HG03064 (cell line): ENCODE results near the gene COL6A5.
"Not testable (repeated sequence)": the region's sequence is repeated elsewhere in the genome, so short reads cannot be mapped to it uniquely, and the experiment has no call there.

ENCODE experiments used
- ATAC-seq: cut with Tn5 transposase; IDR thresholded peaks from one replicate; pipeline ENCODE4 v1.9.1; 2021; ENCODE audit warnings: low read depth; ENCODE audit not compliant: unreplicated experiment

COL6A5 gene

DNA sequence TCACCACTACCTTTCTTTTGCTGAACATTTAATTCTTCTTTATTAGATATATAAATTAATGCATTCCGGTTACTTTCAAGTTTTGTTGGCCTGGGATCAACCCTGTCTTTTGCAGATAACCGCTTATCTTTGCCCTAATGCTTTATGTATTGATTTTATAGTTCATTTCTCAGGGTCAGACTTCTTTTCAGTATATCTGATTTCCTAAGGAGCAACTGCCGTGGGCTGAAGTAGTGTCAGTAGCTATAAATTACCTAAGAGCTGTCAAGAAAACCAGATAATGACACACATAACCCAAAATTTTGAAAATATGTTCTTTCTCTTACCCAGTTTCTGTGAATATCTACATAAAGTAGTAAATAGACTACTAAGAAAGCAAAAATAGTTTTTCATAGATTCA is 38.0 kb downstream of the COL6A5 start:
- ATAC-seq: no peak

DNA sequence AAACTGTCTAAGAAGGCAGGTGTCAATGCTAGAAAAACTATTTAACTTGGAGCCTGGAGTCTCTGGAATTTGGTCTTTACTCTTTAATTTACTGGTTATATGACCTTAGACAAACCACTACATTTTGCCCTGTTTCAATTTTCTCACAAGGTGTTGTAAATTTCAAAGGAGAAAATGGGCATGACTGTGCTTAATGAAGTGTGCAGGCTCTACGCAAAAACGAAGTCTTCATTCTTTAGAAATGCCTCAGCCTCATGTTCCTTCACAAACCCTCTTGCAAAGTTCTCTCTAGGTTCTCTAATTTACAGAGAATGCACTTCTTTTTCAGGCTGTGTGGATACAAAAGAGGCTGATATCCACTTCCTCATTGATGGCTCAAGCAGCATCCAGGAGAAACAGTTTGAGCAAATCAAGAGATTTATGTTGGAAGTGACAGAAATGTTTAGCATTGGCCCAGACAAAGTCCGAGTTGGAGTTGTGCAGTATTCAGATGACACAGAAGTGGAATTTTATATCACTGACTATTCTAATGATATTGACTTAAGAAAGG is 39.1 kb downstream of the COL6A5 start:
- no peak for ATAC-seq

DNA sequence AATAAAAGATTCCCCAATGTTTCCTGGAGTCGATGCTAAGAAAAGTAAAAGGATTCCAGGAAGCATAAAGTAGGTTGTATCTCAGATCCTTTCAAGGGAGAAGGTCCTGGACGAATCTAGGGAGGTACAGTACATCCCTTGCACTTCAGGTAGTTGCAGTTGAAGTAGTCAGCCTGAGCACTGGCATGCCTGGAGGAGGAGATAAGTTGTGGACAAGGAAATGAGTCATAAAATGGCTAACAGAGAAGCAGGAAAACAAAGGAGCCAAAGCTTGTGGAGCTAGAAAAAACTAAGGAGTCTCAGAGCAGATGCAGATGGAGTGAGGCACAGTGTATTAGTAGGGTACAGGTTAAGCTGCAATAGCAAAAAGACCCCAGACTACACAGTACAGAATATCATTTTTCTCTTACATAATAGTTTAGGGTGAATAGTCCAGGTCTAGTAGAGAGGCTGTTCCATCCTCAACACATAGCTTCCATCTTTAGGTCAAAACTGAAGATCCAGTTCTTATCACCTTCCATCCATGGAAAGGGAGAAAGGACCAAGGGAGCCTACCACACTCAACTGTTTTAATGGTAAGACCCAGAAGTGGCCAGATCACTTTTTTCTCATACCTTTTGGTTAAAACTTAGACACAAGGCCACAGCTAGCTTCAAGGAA is 41.3 kb downstream of the COL6A5 start:
- no peak for ATAC-seq

DNA sequence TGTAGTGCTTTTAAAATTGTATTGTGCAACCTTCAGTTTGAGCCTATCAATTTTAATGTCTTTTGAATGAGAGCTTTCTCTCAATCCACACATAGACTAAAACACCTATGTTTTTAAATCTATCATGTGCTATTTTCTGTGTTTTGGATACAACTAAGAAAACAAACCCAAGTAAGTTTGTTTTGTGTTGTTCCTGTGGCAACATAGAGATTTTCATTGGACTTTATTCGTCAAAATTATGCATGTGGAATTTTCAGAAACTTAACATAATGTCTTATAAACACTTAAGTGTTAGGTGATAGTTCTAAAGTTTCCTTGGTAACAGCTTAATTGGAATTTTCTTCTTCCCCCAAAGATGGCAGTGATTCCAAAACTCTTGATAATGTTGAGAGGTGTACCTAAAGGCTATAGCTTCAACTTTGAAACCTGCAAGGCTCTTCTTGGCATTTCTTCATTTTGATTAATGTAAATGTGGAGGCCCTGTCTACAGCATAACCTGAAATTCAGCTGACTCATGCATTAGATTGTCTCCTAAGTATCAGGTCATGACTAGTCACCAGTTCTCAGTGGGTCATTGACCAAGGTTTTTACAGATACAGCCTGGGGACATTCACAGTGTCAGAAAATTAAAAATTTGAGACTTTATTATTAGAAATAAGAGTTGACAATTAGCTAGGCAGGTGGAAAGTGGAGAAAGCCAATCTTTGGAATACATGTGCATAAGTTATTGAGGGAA is 44.4 kb downstream of the COL6A5 start:
- ATAC-seq: no peak

DNA sequence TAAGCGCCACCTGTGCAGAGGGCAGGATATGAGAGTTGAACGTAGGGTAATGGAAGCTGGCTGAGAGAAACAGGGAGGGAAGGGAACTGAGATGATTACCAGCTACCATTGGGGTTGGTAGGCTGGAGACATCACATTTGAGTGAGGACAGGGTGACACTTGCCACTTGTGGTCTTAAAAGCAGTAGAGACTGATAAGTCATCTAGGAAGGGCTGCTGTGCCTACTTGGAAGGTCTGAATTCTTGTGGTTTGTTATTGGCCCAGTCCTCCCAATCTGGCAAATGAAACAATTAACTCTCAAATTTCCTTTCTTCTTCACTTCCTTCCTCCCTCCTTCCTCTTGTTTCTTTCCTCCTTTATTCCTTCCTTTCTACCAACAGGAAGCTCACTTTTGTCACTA is 46.8 kb downstream of the COL6A5 start:
- no peak for ATAC-seq

DNA sequence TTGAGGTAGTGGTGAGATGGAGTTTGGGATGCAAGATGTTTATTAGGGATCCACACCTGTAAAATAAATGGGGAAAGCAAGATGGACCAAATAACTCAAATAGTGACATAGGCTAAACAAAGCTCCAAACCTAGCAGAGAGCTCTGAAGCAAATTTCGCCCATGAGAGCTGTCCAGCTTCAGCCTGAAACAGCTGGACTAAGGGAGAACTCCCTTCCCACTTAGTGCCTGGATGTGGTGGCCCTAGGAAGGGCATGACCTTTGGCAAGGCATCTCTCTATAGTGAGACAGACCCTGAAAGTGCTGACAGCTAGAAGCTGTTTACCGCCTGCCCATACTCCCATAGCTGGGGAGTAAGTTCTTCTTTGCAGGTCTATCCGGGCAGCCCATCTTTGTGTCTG is 48.1 kb downstream of the COL6A5 start:
- ATAC-seq: no peak

DNA sequence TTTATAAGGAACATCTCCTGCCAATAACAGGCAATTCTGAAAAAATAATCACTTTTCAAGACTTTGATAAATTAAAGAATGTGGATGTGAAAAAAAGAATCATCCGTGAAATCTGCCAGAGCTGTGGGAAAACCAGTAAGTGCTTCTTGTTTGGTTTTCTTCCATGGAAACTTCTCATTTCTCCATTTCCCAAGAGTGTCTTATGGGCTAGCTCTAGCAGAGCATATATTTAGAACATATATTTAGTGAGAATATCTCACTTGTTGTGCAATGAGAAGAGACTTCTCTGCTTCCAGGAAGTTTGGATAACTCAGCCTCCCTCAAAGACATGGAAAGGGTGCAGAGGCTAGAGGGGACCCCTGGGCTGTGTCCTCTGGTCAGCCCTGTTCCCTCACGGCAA is 49.9 kb downstream of the COL6A5 start:
- ATAC-seq: no peak

DNA sequence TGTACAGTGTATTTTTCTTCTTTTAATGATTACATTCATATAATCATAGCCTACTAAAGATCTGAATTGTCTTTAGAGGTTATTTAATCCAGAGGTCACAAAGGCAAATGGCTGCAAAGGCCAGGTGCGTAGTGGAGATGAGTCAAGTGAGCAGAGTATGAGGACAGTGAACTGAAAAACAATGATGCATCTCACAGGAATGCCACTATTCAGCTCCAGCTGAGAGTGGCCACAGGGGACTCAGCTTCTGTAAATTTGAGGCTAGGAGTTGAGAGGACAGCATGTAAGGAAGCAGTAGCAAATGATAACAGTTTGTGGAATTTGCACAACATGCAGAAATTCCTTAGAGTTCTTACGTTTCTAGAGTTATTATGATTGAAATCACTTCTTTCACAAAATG is 50.4 kb downstream of the COL6A5 start:
- no peak for ATAC-seq

DNA sequence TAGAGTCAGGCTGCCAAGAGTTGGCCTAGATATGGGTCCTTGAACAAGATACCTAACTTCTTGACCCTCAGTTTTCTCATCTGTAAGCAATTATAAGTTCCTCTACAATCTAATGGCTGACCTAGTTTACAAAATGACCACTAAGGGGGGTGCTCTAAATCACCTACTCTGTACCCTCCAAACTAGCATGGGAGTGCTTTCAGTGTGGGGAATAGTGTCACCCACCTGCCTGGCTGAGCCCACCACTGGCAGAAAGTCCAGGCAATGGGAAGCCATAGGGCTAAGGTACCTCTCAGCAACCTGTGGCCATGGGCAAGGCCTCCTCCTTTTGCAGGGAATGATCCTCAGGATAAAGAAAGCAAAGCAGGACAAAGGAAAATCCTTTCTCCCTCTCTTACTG is 58.9 kb downstream of the COL6A5 start:
- ATAC-seq: no peak

DNA sequence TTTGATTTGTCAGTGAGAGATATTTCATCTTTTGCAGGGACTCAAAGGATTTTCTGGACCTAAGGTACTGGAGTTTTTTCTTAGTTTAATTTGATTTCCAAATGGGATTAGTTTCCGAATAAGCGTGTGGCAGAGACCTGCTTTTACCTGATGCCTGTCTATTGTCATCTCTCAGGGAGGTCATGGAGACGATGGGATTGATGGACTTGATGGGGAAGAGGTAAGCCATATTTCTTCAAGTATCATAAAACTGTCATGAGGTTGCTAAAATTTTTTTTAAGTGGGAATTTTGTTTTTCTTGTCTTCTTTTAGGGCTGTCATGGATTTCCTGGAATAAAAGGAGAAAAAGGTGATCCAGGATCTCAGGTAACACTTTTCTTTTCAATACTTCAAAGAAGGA is 60.5 kb downstream of the COL6A5 start:
- ATAC-seq: no peak

DNA sequence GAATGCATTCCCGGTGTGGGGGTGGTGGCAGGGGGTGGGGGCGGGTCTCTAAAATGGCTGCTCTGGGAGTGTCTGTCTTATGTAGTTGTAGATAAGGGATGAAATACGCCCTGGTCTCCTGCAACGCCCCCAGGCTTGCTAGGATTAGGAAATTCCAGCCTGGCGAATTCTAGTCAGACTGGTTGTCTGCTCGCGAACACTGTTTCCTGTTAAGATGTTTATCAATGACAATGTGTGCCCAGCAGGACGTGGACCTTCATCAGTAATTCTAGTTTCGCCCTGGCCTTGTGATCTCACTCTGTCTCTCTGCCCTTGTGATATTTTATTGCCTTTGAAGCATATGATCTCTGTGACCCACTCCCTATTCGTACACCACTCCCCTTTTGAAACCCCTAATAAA is 62.8 kb downstream of the COL6A5 start:
- not testable (repeated sequence) for ATAC-seq

DNA sequence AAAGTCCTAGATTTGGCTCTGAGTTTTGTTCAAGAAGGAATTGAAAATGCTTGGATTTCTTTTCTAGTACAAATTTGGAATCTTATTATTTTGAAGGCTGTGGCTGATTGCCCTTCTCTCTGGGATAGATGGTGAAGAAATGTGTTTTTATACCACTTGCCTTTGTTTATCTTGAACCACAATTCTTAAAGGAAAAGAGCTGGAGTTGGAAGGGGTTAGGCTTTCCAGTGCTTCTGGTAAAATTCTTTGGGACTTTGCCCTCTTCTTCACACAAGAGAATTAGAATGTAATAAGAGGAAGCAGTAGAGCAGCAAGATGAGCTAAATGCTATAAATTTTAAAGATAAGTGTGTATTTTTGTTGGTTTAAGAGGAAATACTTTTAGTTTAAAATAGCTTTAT is 65.8 kb downstream of the COL6A5 start:
- no peak for ATAC-seq

DNA sequence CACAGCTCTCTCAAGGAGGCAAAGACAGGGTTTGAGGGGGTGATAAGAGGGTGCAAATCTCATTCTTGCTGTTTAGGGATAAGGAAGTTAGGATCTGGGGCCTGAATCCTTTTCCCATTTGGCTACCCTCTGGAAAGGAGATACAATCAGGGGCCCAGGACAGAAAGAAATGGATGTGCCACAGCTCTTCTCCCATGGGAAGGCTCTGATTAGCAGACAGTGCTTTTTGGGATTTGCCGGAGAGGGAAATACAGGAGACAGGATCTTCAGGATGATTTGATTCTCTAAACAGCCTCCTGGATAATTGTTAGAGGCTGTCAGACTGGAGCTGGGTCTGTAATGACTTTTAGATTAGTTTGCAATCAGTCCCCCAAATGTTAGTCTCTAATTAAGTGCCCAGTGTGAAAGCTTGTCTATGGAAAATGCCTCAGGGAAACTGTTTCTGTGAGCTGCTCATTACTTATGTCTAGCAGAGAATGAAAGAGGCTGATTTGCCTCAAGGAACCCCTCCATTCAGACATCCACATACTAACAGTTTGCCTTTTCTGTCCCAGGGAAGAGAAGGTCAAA is 67.6 kb downstream of the COL6A5 start:
- ATAC-seq: no peak

DNA sequence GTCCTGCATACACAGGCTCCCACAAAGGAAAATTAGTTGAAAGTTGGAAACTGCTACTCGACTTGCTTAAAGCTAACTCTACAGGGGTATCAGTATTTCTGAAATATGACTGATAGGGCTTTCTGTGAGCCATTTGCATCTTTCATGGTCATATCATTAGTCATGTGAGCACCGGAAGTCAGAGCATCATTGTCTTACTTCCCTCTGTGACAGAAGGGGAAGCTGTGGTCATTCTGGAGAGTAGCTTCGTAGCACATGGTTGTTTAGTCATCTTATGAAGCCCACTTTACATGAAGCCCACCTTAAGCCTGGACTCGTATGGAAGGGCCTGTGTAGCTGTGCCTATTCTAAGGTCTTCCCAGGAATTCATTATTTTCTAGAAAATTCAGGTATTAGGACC is 69.0 kb downstream of the COL6A5 start:
- ATAC-seq: no peak

DNA sequence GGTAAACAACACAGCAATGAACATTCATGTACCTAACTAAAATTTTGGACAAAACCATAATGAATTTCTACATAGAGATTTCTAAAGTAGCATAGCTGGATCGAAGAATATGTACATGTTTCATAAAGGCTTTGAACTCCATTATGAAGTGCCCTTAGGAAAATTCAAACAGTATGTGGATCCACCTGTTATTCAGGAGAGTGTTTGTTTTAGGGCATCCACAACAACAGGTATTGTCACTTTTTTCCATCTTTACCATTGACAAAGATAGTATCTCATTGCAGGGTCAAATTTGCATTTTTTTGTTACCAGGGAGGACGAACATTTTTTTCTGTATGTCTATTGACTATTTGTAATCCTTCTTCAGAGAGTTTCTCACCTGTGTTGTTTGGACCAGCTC is 75.0 kb downstream of the COL6A5 start:
- no peak for ATAC-seq

DNA sequence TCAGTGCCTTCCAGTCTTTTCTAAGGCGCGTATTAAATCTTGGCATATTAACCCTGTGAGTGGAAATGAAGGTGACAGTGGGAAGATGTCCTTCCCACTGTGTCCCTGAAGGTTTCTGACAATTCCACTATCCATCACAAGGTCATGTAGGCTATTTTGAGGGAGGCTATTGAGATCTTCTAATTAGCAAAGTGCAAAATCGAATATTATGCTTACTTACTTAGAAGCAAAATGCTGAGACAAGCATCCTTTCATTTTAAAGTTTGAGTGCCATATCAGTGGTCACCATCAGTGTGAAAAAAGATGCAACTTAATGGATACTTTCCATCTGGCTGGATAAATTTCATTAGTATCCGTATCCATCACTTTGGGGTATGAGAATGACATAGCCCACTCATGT is 77.6 kb downstream of the COL6A5 start:
- no peak for ATAC-seq

DNA sequence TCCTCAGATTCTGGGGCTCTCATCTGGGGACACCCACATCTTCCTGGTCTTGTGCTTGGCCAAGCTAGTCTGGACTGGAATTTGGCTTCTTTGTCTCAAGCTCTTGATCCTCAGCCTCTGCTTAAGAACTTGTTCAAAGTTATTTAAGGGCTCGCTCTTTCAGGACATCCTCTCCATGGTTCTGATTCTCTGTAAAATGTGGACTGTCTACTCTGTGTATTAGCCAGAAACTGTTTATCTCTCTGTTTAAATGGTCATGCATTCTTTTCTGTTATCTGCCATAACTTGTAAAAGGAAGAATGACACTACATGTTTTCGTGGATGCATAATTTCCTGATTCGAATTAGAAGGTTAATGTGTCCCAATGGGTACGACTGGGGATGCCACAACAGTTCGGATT is 79.4 kb downstream of the COL6A5 start:
- no peak for ATAC-seq

DNA sequence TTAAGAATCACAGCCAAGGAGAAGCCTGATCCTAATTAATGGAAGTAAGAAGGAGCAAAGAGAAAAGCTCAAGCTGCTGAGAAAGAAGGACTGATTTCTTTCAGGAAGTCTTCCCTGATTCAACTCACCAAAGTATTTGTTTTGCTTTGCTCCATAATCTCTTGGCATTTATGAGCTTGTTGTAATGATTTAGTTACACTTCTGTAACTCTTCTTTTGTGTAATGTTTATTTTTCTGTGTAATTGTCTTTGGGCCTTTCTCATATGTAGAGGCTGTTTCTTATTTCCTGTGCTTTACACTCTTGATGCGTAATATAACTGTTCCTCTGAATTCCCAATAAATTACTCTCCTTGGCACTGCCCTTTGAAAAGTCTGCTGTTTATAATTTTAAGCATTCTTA is 80.0 kb downstream of the COL6A5 start:
- ATAC-seq: no peak

DNA sequence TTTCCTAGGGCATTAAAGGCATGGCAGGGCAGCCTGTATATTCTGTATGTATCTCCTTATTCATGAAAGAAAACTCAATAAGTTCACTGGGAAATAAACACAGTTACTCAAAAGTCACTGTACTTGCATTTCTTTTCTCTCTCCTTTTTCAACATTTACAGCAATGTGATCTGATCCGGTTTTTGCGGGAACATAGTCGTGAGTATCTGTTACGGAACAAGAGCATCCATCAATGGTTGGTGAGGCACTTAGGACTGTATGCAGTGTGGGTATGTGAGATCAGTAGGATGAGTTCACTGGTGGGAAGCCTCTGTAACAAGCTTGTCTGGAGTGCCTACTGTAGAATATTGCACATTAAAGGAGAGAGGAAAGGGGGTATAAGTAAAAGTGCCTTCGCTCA is 80.7 kb downstream of the COL6A5 start:
- ATAC-seq: no peak

DNA sequence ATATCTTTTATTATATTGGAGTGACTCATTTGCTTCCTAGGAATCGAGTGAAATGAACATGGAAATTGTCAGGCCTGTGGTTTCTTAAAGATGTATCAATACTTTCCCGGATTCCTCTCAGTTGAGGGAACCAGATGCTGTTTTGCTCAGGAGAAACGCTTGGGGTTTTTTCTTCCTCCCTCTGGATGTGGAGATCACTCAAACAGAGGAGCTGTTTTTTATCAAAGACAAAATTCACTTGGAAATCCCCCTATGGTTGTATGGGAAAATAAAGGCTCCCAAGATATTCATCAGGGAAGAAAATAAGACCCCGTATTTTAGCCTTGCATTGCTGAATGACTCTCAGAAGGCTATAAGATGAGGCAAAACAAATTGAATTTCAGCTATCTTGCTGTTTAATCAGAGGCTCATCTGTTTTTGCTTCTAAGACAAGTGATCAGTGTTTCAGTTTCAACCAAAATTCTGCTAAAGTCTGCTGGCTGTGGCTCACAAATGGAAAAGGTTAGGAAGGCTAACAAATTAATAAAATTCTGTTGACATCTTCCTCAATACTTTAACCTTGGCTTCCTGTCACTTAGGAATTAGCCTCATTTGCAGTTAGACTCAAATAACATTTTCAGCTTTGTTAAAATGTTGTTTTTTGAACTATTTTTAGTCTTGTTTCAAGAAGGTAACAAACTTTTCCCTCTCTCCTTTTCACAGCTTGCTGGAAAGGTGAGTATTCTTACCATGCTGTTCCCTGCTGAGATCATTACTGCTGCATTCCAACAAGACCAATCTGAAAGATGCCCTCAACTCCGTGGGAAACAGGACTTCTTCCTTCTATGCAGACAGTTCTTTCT is 83.6 kb downstream of the COL6A5 start:
- ATAC-seq: no peak

DNA sequence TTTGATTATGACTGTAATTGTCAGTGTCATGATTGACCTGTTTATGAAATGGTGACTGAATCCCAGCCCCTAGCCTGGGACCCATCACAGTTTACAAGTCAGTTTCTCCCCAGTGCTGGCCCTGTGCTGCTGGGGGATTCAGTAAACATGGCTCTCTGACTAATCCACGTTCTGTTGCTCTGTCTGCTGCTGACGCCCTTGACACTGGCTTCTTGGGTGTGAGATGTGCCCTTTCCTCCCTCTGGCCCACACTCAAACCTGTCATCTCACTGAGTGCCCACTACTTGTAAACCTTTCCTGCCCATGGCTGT is 84.2 kb downstream of the COL6A5 start:
- no peak for ATAC-seq
